HG02610 (cell line): ENCODE measurements around the gene IFT172.

Experiments
- ATAC-seq: cut with Tn5 transposase; IDR thresholded peaks from one replicate; pipeline ENCODE4 v1.9.1; 2021; ENCODE audit warnings: mild to moderate bottlenecking, moderate library complexity; ENCODE audit not compliant: unreplicated experiment

IFT172 gene

DNA sequence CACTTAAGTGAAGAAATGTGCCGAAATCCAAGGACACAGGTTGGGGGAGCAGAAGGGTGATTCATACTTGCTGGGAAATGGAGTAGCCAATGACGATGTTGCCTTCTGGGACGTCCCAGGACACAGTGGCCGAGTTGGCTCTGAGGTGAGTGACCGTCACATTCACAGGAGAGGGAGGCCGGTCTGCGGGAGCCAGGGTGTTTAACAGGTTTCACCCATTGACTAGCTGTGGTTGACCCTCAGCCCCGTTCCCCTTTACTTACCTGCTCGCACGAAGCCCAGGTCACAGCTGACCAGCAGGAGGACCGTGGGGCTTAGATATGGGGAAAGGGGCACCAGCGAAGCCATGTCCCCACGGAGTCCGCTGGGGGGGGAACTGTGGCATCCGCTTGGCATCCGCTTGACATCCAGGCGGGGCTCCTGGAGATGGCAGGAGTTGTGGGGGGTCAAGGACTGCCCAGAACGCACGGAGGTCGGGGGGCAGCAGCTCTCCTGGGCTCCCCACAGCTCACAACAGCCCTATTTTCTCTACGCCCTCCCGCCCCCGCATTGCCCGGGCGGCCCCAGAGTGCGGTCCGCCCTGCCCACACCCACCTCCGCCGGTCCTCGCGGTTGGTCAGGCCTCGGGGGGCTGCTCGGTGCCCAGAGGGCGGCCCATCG lies 4.9 kb upstream of the IFT172 start:
- no peak for ATAC-seq

DNA sequence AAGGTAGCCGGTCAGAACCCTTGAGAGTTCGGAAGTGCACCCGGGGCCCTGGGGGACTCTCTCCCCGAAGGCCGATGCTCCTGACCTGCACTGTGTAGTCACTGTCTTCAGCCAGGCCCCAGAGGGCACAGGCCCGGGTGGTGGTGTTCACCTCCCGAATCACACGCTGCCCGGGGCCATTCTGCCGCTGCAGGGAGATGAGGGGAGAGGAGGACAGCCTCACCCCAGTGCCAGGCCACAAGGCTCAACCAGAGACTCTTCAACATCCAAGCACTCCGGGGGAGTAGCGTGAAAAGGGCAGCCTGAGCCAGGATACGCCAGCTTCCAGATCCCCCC lies 4.4 kb upstream of the IFT172 start:
- no peak for ATAC-seq

DNA sequence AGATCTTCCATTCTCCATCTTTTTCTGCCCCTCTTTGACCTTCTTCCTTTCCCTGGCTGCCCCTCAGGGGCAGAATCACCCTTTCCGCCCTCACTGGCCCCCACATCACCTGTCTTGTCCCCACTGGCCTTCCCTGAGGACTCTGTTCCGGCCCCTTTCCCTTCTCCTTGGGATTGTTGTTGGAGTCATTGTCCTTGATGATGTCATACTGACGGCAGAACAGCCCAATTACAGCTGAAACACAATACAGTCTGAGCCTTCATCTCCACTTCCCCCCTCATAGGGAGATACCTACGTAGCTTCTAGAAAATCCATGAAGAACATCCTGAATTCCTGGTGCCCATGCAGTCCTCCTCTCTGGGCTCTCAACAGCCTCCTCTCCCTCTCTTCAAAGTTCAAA lies 3.0 kb upstream of the IFT172 start:
- ATAC-seq, result no peak

DNA sequence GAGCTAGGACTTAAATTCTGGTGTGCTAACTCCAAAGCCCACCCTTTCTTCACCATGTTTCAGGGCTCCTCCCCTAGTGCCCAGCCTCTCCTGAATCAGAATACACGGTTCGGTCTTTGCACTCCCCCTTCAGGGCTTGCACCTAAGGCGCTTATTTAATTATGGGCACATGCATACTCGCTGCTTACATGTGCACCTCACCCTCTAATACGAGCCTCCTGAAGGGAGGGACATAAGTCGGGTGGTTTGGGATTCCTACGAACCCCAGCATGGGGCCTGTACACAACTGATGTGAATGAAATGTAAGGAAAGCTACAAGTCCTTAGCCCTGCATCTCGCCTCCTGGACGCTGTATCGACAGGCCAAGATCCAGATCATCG lies 435 bp downstream of the IFT172 start:
- ATAC-seq, result no peak

DNA sequence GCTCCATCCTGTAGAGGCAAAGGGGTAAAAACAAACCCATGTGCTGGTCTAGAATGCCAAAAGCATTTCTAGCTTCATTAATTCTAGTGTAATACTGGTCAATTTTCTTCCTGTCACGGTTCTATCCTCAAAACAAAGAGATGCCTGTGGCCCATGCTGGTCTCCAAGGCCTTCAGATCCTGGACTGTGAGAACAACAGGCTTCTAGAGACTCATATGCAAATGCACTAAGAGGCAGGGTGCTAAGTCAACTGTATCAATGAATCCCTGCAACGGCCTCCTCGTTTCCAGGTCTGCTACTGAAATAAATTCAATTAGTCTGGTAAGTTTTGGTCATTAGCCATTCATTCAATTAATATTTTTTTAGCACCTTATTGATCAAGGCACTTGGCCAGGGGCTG lies 4.0 kb downstream of the IFT172 start:
- no peak for ATAC-seq

DNA sequence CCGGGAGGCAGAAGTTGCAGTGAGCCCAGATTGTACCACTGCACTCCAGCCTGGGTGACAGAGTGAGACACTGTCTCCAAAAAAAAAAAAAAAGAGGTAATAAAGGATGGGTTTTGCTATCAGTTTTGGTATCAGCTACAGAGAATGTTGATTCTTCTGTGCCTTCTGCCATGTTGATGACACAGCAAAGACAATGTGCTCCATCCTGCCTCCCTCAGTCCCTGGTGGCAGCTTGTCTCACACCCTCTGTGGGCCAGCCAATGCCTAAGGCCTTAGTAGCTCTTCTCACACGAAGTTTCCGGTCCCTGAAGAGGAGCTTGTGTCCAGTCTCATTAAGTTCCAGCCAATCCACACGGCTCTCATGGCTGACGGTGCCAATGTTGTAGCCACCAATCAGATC lies 17.6 kb downstream of the IFT172 start:
- no peak for ATAC-seq

DNA sequence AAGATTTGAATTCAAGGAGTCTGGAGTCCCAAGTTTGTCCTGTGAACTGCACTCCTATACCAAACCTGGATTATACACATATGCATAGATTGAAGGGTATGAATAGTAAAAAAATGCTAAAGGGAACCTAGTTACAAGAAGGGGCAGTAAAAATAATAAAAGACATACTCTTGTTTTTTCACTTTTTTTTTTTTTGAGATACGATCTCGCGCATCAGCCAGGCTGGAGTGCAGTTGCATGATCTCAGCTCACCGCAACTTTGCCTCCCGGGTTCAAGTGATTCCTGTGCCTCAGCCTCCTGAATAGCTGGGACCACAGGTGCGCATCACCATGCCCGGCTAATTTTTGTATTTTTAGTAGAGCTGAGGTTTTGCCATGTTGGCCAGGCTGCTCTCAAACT lies 25.1 kb downstream of the IFT172 start:
- ATAC-seq, result no peak

DNA sequence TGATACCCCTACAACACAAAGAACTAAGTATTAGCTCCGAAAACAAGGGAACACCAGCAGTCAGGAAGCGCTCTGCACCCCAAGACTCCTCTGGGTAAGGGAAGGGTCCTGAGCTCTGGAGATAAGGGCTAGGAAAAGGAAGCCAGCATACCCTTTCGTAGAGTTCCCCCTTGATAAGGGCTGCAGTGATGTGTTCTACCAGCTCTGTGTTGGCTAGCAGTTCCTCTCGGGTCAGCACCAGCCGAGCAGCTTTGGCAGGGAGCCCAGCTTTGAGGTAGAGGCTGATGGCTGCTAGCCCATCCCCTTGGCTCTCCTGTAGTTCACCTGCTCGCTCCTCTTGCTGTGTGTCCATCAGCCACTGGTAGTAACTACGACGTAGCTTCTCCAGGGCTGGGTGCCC lies 28.4 kb downstream of the IFT172 start:
- ATAC-seq, result no peak

DNA sequence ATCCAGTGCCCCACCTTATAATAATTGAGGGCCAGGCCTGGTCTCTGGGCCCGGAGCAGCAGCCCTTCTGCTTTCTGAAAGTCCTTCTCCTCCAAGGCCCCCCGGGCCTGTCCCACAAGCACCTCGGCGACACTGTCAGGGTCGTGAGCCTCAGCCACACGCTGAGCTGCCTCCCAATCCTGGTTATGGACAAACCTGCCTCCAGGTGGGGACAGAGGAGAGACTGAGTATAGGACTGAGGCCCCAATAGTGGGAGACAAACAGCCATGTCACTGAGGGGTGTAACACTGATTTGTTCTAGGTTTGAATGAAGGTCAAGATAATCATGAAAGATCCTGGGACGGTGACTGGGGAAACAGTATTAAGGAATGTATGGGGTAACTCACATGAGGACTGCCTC lies 35.6 kb downstream of the IFT172 start:
- ATAC-seq, result no peak

DNA sequence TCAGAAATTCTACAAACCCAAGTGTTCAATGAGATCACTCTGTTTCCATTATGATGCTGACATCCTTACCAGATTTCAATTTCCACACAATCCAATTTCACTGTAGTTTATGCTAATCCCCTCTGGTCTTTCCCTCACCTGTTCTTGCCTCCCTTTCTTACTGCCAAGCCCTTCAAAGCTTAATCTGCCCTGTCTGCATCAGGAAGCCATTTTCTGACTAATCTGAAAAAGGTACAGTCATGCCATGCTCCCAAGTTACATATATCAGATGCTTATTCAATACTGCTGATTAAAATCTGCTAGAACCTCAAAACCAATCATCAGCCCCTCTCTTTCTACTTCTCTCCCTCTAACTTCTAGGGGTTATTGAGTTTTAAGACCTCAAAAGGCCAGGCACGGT lies 38.4 kb downstream of the IFT172 start:
- no peak for ATAC-seq

DNA sequence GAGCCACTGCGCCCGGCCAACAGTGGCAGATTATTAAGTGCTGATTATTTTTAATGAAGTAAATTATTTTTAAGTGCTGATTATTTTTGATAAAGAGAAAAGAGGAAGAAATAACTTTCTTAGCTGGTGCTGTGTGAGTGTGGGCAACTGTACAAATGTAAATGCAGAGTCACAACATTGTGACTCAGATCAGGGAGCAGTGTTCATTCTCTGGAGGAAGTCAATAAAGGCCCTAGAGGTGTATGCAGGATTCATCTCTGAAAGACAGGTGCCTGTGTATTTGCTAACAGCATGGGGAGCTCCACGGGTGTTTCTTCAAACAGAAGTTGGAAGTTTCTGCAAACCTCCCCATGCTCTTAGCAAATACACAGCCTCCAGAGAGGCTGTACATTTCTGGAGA lies 41.2 kb downstream of the IFT172 start:
- no peak for ATAC-seq

DNA sequence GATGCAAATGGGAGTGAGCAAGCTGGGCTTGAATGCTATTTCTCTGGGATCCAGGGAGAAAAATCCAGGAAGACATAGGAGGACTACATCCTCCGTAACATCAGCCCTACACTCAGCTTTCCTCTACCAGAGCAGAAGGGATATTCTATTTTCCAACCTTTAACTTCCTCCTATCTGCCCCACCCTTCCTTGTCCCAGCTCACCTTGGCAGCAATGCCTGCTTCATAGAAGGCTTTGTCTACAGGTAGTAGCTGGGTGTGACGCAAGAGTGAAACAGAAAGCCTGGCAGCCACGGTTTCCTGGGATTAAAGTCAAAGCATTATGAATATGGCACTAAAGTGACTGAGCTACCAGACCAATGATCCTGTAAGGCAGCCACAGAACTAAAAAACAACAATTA lies 43.5 kb downstream of the IFT172 start:
- no peak for ATAC-seq

DNA sequence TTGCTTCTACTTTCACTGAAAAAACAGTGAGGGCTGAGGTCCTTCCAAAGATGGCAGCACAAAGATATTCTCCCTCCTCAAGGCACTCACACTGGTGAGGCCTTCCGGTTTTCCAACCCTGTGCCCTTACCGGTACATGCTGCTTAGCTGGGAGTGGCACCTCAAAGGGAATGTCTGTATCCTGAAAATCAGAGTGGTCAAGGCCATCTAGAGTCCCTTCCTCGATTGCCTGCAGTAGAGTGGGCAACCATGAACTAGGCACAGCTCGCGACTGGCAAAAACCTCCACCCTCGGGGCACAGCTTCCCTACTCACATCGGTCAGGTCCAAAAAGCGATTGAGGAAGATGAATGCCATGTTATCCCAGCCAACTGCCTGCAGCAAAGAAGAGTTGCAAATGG lies 43.9 kb downstream of the IFT172 start:
- no peak for ATAC-seq

DNA sequence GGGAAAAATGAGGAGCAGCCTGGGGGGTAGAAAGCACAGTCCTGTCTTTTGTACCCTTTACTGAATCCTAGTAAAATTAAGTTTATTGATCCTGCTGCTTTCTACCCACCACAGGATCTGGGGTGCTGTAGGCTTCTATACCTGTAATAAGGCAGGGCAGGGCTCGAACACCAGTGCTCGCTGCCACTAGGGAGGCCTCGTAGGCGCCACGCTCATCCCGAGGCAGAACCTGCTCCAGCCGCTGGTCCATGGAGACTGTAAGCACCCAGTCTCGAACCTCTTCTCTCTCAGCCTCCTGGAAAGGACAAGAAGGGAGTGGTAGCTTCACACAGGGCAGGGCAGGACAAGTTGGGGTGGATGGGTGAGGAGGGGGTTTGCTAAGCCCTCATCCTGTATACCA lies 44.4 kb downstream of the IFT172 start:
- no peak for ATAC-seq

DNA sequence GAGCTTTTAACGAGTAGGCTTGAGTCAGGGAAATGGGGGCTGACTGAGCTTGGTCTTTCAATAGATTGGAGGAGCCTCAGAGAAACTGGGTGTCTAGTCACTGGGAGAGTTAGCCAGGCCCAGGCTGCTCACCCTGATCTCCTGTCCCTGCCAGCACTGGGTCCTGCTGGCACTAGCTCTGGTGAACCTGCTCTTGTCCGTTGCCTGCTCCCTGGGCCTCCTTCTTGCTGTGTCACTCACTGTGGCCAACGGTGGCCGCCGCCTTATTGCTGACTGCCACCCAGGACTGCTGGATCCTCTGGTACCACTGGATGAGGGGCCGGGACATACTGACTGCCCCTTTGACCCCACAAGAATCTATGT lies 46.6 kb downstream of the IFT172 start:
- no peak for ATAC-seq

DNA sequence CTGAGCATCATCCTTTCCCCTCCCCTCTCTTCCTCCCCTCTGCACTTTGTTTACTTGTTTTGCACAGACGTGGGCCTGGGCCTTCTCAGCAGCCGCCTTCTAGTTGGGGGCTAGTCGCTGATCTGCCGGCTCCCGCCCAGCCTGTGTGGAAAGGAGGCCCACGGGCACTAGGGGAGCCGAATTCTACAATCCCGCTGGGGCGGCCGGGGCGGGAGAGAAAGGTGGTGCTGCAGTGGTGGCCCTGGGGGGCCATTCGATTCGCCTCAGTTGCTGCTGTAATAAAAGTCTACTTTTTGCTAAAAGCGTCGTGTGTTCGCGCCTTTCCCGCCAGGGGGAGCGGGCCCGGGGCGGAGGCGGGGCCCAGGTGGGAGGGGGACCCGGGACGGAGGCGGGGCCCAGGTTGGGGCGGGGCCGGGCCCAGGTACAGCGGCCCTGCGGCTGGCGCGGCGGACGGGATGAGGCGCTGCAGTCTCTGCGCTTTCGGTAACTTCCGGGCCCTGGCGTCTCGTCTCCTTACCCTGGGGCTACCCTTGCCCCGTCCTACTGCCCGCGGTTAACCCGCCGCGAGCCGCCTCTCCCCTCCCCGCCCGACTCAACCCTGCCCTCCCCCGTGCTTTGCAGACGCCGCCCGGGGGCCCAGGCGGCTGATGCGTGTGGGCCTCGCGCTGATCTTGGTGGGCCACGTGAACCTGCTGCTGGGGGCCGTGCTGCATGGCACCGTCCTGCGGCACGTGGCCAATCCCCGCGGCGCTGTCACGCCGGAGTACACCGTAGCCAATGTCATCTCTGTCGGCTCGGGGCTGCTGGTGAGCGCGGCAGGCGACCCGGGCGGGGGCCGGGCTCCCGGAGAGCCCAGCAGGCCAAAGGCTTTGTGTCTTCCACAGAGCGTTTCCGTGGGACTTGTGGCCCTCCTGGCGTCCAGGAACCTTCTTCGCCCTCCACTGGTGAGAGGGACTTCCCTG lies 47.3 kb downstream of the IFT172 start, which contains the start of gene KRTCAP3:
KRTCAP3 (plus strand) TSS at position 424 of the 962 bp plus-strand sequence; CDS start at position 456, 32 bp downstream.
- no peak for ATAC-seq

DNA sequence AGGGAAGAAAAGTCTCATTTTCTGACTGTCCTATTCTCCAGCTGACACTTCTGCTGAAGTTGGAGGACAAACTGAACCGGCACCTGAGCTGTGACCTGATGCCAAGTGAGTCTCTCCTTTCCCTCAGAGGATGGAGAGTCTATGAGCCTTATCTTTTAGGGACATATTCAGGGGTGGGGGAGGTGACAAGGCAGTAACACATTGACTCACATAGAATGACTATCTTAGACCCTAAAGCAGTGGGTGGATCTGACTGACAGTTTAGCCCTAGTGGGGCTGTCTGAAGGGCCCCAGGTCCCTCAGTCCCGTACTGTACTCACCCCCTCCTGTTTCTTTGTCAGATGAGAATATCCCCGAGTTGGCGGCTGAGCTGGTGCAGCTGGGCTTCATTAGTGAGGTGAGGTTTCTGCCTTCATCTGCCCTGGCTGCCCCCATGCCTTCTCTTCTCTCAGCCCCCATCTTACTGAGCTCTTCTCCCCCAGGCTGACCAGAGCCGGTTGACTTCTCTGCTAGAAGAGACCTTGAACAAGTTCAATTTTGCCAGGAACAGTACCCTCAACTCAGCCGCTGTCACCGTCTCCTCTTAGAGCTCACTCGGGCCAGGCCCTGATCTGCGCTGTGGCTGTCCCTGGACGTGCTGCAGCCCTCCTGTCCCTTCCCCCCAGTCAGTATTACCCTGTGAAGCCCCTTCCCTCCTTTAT lies 48.2 kb downstream of the IFT172 start:
- no peak for ATAC-seq

DNA sequence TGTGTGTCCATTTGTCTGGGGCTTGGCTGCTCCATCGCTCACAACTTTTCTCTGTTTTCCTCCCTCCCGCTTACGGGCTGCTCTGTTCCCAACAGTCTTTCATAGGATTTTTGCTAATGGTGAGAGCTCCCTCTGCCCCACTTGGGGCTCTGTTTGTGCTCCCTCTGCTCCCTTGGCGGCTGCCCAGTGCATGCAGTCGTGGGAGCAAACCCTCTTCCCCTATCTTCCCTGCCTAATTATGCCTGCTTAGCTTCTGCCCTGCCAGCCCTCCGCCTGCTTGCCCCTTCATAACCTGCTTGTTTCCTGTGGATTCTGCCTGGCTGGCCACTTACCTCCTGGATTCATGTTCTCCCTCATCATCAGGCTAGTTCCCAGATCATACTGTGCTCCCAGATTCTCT lies 53.9 kb downstream of the IFT172 start:
- no peak for ATAC-seq

DNA sequence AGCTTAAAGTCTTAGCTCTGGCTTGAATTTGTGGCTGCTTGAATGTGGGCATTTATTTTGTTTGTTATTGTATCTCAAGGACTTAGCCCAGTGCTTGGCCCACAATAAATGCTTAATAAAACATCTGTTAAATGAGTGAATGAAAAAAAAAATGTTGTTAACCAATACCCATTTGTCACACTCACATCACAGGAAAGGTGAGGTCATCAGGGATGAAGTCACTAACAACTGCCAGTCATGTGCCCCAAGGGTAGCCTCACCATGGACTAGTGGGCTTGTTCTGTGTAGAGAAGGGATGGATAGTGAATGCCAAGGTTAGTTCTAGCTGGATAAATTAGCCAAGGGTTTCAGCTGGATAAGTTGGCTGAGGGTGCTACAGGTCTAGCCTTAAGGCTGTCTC lies 58.1 kb downstream of the IFT172 start:
- no peak for ATAC-seq

DNA sequence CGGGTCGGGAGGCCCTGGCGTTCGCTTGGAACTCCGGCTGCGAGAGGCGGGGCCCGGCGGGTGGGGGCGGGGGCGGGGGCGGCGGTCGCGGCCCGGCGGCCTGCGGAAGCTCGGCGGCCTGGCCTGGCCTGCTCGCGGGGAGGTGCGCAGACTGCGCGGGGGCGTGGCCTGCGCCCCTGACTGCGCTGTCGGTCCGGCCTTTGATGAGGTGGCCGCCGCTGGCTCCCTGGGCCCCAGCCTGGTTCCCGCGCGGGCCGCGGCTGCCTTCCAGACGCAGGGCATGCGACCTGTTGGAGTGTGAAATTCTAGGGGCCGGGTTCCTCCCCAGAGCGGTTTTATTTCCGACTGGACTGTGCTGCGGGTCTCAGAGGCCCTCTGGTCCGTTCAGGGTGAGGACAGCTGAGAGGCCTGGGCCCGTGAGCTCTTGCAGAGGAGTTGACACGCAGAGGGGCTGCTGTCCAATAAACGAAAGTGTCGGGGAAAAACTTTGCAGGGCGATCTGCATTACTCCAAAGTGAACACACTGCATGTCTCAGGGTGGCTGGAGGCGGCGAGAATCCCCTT lies 60.5 kb downstream of the IFT172 start:
- ATAC-seq, result peak; percentile 74

DNA sequence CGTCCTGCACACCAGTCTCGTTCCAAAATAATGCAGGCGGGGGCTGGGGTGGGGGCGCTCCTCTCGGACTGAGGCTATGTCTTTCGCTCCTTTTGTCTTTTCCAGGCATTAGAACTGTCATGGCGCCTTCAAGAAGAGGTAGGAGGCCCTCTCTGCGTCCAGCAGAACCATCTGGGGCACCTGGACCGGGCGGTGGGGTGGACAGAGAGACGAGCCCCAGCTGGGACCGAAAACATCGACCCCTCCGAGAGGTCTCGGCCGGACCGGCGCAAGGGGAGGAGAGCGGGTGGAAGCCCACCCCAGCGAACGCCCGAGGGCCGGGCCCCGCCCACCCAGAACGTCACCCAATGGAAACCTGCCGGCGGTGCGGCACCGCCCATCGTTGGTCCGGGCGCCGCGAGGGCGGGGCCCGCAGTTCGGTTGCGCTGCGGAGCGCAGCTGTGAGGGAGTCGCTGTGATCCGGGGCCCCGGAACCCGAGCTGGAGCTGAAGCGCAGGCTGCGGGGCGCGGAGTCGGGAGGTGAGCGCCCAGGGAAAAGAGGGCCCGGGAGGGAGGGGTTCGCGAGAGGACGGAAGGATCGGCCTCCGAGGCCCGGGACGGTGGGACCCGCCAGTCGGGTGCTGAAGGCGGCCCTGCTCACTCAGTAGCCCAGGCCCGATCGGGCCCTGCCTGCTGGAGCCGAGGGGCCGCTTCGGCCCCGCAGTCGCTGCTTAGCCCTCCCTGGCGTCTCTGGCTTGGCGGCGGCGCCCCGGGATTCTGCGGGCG lies 61.1 kb downstream of the IFT172 start, which contains the start of gene NRBP1:
NRBP1 (plus strand) TSS at position 419 of the 765 bp plus-strand sequence. CDS start 4,643 bp downstream, outside the sequence.
- ATAC-seq, result peak; percentile 85
